Vagina (tissue), 2 donors: ENCODE results near the gene IRF8. TPM values are rescaled to one million over a fixed set of nuclear protein-coding genes. Genes with fewer than 3 reads are reported as not detected.
"Not testable (repeated sequence)": the region's sequence is repeated elsewhere in the genome, so short reads cannot be mapped to it uniquely, and the experiment has no call there.

Source experiments
- DNase-seq, 2 donors: peaks; one replicate each; pipeline ENCODE4 v3.0.0-alpha.2; 2017; ENCODE audit errors: extremely low spot score in 2 of 2
- H3K27ac ChIP-seq: fragments of 200-600 bp; sonication (generic); one replicate; pipeline ENCODE4 v1.5.1; 2019
- H3K27me3 ChIP-seq: fragments of 200-600 bp; sonication (generic); one replicate; pipeline ENCODE4 v1.5.1; 2019
- H3K36me3 ChIP-seq, 2 donors: fragments of 200-600 bp; sonication (generic); one replicate each; pipeline ENCODE4 v1.5.1; 2017 to 2019
- H3K4me1 ChIP-seq: fragments of 200-600 bp; sonication (generic); one replicate; pipeline ENCODE4 v1.5.1; 2019
- H3K4me3 ChIP-seq, 2 donors: fragments of 200-600 bp; sonication (generic); 1 replicate in 1 of 2; 2 replicates in 1 of 2; pipeline ENCODE4 v1.5.1; 2016 to 2019
- H3K9me3 ChIP-seq: fragments of 200-600 bp; sonication (generic); one replicate; pipeline ENCODE4 v1.5.1; 2019
- CTCF ChIP-seq, 3 experiments: fragments of 450-650 bp in 2 of 3; fragments of 200-600 bp in 1 of 3; sonication (generic) in 1 of 3; IDR thresholded peaks; one replicate each; pipeline ENCODE4 v1.5.1; 2017 to 2019; ENCODE audit warnings: antibody characterized with exemption in 3 of 3, mild to moderate bottlenecking in 2 of 3, moderate library complexity in 2 of 3
- POLR2A ChIP-seq, 2 donors: fragments of 450-650 bp; IDR thresholded peaks; one replicate each; pipeline ENCODE4 v1.6.1; 2017; ENCODE audit warnings: antibody characterized with exemption in 2 of 2, mild to moderate bottlenecking in 2 of 2, moderate library complexity in 2 of 2
- POLR2AphosphoS5 ChIP-seq, 2 donors: sonication (generic); formaldehyde crosslinking; IDR thresholded peaks; one replicate each; pipeline ENCODE4 v1.9.0; 2017; ENCODE audit warnings: antibody characterized with exemption in 2 of 2, mild to moderate bottlenecking in 2 of 2, low read depth in 1 of 2; ENCODE audit not compliant: insufficient read depth in 1 of 2
- intact Hi-C: fragments of 100-400 bp; cut with DNase I; formaldehyde crosslinking; loops from one replicate; pipeline ENCODE4 v1.15.1; 2023
- total RNA-seq: library from RNA; depleted of rRNA; stranded (reverse); fragments of >200 nt; gene quantifications from one replicate; pipeline ENCODE4 v1.2.3, GENCODE V29; 2016

IRF8 gene
- total RNA-seq, 1 donor from 2014 or later, result 7.6 TPM

GRCh38 chr16:85869206-85869605, 29.8 kb upstream of the IRF8 start:
- no peak for DNase-seq
- Histone ChIP-seq H3K27ac (no peak overlapping the region), H3K36me3 (no peaks in the 10 kb centered on the region), H3K27me3 (no peaks in the 10 kb centered on the region), H3K4me3 (no peak overlapping the region), H3K9me3 (no peaks in the 10 kb centered on the region), H3K4me1 (no peaks in the 10 kb centered on the region)
- intact Hi-C loops, result no loop called here
- TF ChIP-seq POLR2A (IDR thresholded peaks at IDR 0.05) (no peak), POLR2AphosphoS5 (IDR thresholded peaks at IDR 0.05; ENCODE audit: insufficient read depth in 1 of 2, low read depth in 1 of 2) (no peak)

- intact Hi-C loops, result loop anchor here (10.0 kb wide), 1 partner anchor 605 kb away; no protein-coding TSS in a partner anchor
- no peak overlapping the region for H3K4me3 ChIP-seq
- DNase-seq, result no peak
- no peaks in the 10 kb centered on the region for H3K9me3 ChIP-seq
- H3K36me3 ChIP-seq, result no peaks in the 10 kb centered on the region
- TF ChIP-seq POLR2AphosphoS5 (IDR thresholded peaks at IDR 0.05; ENCODE audit: insufficient read depth in 1 of 2, low read depth in 1 of 2) (no peak), POLR2A (IDR thresholded peaks at IDR 0.05) (no peak), CTCF (IDR thresholded peaks at IDR 0.05) (no peak)
- no peaks in the 10 kb centered on the region for H3K4me1 ChIP-seq
- no peaks in the 10 kb centered on the region for H3K27me3 ChIP-seq
- H3K27ac ChIP-seq, result no peak overlapping the region
Observed at GRCh38 chr16:85869785-85870558, 29.0 kb upstream of the IRF8 start.

GRCh38 chr16:85871756-85872155, 27.2 kb upstream of the IRF8 start:
- H3K36me3 ChIP-seq, result no peaks in the 10 kb centered on the region
- no peak for TF ChIP-seq POLR2AphosphoS5 (IDR thresholded peaks at IDR 0.05; ENCODE audit: insufficient read depth in 1 of 2, low read depth in 1 of 2)
- H3K27me3 ChIP-seq, result no peaks in the 10 kb centered on the region
- H3K27ac ChIP-seq, result no peak overlapping the region
- H3K4me3 ChIP-seq, result no peak overlapping the region
- intact Hi-C loops, result loop anchor here (10.0 kb wide), 1 partner anchor 603 kb away; no protein-coding TSS in a partner anchor
- H3K9me3 ChIP-seq, result no peaks in the 10 kb centered on the region
- no peaks in the 10 kb centered on the region for H3K4me1 ChIP-seq
- no peak for DNase-seq

GRCh38 chr16:85872734-85873133, 26.2 kb upstream of the IRF8 start:
- H3K4me3 ChIP-seq, result no peak overlapping the region
- no peak overlapping the region for H3K27ac ChIP-seq
- no peaks in the 10 kb centered on the region for H3K4me1 ChIP-seq
- H3K9me3 ChIP-seq, result no peaks in the 10 kb centered on the region
- H3K27me3 ChIP-seq, result no peaks in the 10 kb centered on the region
- H3K36me3 ChIP-seq, result no peaks in the 10 kb centered on the region
- intact Hi-C loops, result loop anchor here (10.0 kb wide), 1 partner anchor 602 kb away; no protein-coding TSS in a partner anchor
- DNase-seq, result peak in 1 of 2 donors; percentile 60
- TF ChIP-seq POLR2AphosphoS5 (IDR thresholded peaks at IDR 0.05; ENCODE audit: insufficient read depth in 1 of 2, low read depth in 1 of 2) (no peak), POLR2A (IDR thresholded peaks at IDR 0.05) (no peak), CTCF (IDR thresholded peaks at IDR 0.05) (no peak)

- no peaks in the 10 kb centered on the region for H3K27me3 ChIP-seq
- DNase-seq, result no peak
- TF ChIP-seq POLR2A (IDR thresholded peaks at IDR 0.05) (no peak), CTCF (IDR thresholded peaks at IDR 0.05) (no peak), POLR2AphosphoS5 (IDR thresholded peaks at IDR 0.05; ENCODE audit: insufficient read depth in 1 of 2, low read depth in 1 of 2) (no peak)
- intact Hi-C loops, result loop anchor here (10.0 kb wide), 1 partner anchor 602 kb away; no protein-coding TSS in a partner anchor
- H3K27ac ChIP-seq, result no peak overlapping the region
- H3K36me3 ChIP-seq, result no peaks in the 10 kb centered on the region
- H3K4me3 ChIP-seq, result no peak overlapping the region
- no peaks in the 10 kb centered on the region for H3K4me1 ChIP-seq
- no peaks in the 10 kb centered on the region for H3K9me3 ChIP-seq
Observed at GRCh38 chr16:85873153-85873552, 25.8 kb upstream of the IRF8 start.

GRCh38 chr16:85874031-85874430, 24.9 kb upstream of the IRF8 start:
- not testable (repeated sequence) for H3K9me3 ChIP-seq, DNase-seq, H3K27me3 ChIP-seq, H3K4me1 ChIP-seq, H3K36me3 ChIP-seq, H3K4me3 ChIP-seq, H3K27ac ChIP-seq
- intact Hi-C loops, result loop anchor here (10.0 kb wide), 1 partner anchor 601 kb away; no protein-coding TSS in a partner anchor
